HG02642 (cell line): ENCODE results near the gene LDLRAD3.
"Not testable (repeated sequence)": the region's sequence is repeated elsewhere in the genome, so short reads cannot be mapped to it uniquely, and the experiment has no call there.

Experiments
- ATAC-seq: cut with Tn5 transposase; IDR thresholded peaks from one replicate; pipeline ENCODE4 v1.9.1; 2021; ENCODE audit warnings: mild to moderate bottlenecking; ENCODE audit not compliant: unreplicated experiment, poor library complexity

Gene LDLRAD3

GRCh38 chr11:36189735-36190134, 245.9 kb downstream of the LDLRAD3 start:
- ATAC-seq: not testable (repeated sequence)

DNA sequence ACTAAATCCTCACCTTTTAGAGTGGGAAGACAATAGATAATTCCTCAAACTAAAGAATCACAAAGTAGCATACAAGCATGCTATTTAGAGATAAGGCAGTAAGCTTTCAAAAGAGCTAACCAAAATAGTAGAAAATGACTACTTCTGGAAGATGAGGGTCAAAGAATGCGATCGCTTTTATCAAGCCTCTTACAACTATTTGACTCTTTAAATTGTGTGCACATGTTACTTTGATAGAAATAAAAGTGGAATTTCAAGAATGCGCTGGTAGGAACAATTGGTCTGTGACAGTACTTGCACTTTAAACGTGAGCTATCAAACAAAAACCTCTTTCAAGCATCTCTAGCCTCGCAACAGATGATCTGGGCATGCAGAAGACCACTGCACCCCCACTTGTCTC, 248.1 kb downstream of the LDLRAD3 start:
- no peak for ATAC-seq

DNA sequence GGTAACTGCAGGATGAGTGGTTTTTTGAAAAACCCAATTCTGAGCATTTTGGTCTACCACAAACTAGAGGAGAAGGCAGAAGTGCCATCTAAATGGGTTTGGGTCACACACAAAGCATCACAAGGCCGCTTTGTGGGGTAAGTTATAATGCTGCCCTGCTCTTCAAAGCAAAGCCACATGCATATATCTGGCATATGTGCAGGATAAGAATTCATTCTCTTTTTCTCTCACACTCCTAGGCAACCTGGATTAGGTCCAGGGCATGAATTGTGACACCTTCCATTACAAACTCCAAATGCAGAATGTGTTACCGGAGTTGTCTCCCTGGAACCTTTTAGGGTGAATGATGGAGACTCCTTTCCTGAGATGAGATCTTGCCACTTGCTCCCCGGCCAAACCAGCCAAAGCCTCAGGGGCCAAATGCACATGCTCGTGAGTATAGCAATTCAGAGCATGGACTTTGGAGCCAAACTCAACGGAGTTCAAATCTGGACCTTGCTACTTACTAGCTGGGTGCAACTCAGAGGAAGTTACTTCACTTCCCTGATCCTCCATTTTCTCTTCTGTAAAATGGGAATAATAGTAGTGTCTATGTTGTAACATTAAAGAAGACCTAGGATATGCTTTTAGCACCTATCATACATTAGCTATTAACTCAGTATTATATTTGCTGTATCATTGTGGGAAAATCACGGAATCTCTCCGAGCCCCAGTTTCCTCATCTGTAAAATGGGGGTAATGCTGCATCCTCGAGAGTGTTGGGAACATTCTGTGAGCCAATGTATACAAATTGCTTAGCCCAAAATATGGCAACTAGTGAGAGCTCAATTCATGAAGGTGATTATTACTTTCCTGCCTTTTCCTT, 248.8 kb downstream of the LDLRAD3 start:
- ATAC-seq: no peak

DNA sequence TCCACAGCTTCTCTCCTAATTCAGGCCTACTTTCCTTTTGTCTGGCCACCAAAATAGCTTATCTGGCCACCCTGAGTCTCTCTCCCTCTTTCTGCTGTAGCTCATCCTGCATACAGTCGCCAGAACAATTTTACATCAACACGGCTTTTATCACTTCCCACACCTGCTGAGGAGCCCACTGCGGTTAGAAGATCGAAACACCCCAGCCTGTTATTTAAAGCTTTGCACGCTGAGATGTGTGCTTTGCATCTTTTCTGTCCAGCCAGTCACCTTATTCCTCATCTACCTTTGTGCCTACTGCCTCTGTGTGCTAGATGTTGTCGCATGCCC, 249.4 kb downstream of the LDLRAD3 start:
- no peak for ATAC-seq

DNA sequence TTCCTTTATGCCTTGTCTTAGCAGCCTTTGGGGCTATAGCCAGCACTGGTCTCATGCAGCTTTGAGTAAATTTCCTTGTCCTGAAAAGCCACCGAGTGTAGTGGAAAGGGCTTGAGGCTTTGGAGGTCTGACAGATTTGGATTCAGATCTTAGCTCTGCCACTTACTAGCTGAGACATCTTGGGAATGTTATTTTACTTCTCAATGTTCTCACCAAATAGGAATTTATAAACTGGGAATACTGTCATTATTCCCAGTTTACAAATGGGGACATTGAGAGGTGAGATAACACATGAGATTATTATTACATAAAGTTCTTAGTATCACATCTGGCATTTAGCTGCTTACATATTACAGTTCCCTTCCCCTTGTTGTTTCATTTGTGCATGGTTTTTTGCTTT, 249.9 kb downstream of the LDLRAD3 start:
- no peak for ATAC-seq

DNA sequence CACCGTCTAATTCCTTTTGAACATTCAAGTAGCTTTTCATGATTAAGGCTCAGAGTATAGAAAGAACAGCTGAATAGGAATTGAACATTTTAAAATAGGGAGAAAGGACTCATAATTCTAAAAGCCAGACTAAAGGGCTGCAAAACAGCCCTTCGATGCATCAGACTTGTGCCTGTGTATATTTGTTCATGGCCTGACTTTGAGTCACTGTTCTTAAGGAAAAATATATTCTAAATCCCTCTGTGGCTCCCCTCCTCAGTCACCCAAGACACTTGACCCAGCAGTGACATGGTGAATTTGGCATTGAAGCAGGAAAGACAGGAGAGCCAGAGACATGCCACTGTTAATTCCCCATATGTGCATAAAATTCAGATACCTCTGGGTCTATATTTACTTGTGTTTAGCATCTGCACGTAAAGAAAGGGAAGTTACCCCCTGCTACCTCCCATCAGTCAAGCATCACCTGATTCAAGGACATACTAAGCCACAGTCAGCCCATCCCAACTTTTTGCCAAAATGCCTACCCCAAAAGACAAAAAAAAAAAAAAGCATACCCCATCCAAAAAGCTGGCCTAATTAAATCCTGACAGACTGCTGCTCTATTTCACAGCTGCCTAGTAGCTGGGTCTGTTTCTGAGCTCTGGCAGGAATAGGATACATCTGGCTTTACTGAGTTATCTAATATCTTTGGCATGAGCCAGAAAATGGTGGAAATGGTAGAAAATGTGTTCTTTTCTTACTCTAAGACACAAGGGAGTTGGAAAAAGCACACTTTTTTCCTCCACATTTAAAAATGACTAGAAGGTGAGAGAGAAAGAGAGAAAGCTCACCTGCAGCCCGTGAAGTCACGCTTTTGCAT, 251.9 kb downstream of the LDLRAD3 start:
- ATAC-seq: no peak

DNA sequence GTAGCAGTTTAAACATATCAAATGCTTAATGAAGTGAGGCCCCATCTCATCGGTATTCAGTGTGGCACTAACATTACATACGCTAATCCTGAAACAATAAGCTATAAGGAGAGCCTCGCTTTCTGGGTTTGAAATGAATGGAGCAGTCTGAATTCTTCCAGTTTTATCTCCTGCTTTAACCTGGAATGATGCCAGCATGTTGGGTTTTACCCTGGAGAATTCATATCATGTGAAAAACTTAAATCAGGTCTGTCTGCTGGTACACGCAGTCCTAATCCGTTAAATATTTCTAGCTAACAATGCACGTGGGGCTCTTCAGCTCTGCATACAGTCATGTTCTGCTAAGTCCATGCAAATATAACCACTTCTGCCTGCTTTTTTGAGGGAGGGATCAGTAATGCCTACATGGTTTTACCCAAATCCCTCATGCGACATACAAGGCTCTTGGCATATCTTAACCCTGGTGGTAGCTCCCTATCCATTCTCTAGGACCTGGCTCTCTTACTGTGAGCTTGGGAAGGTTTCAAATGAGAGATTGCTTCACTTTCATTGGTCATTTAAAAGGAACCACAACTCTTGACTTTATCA, 252.6 kb downstream of the LDLRAD3 start:
- ATAC-seq: no peak

DNA sequence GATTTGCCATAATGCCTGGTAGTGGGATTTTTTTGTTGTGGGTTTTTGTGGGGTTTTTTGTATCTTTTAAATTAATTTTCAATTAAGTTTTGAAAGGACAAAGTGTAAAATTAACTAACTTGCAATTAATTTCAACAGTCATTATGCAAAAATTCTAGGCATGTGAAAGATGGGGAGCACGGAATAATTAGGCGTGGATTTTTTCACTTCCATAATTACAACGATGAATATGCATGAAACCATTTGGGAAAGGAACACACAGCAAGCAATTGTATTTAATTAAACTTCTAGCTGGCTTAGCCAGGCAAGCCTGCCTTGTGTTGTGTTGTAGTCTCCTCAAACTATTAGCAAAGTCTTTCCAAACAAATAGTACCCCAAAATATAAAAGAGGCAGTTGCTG, 257.5 kb downstream of the LDLRAD3 start:
- ATAC-seq: no peak

DNA sequence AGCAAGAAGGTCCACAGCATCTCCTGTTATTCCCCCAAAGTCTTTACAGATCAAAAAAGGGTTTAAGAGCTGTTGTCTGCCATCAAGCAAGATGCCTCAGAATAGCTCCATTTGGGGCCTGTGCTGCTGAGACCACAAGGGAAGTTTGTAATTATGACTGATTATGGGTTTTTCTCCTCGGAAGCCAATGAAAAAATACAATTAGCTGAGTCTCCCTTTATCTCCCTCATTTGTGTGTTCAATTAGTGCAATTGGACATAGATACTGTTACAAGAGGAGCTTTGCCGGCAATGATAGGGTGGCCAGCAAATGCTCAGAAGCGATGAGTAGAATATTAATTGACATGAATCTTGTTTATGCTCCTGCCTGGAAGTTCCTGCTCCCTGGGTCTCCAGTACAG, 261.7 kb downstream of the LDLRAD3 start:
- ATAC-seq: no peak

DNA sequence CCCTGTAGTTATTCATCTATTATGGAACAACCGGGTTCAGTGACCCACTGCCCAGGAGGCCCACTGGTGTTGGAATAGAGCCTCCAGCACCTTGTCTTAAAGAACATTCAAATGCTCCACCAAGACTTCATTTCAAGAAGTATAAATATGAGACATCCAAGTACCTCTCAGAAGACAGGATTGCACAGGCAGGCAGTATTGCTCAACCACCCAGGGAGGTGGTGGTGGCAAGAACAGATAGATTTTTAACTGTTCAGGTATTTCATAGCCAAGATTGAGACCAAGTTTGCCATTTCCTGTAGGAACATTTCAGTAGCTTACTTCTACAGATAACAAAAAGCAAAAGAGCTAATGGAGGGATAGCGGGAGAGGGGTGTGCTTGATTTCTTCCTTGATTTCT, 266.7 kb downstream of the LDLRAD3 start:
- no peak for ATAC-seq

DNA sequence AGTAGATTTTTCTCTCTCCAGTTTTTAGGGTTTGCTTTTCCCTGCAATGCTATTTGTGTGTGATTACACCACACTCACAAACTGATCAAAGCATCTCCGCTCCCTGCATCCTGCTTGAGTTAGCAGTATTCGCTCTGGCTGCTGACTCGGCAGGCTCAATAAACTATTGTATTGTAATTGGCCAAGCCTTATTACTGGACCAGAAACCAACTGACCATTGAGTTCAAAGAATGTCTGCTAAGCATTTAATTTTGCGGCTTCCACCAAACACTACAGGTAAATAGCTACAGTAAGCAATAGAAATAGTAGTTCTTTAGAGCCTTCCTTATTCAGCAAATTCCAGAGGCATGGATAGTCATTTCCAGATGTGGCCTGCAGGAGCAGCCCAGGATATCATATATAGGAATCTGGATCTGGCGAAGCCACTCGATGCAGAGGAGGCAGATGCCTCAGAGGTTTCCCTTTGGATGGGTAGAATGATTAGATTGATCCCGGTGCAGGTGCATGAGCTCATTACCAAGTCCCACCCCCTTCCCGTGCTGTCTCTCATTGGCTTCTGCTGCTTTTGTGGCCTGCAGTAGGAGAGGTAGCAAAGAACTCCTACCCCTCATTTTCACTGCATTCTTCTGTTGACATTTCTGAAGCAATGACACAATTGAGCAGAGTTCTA, 268.0 kb downstream of the LDLRAD3 start:
- no peak for ATAC-seq

DNA sequence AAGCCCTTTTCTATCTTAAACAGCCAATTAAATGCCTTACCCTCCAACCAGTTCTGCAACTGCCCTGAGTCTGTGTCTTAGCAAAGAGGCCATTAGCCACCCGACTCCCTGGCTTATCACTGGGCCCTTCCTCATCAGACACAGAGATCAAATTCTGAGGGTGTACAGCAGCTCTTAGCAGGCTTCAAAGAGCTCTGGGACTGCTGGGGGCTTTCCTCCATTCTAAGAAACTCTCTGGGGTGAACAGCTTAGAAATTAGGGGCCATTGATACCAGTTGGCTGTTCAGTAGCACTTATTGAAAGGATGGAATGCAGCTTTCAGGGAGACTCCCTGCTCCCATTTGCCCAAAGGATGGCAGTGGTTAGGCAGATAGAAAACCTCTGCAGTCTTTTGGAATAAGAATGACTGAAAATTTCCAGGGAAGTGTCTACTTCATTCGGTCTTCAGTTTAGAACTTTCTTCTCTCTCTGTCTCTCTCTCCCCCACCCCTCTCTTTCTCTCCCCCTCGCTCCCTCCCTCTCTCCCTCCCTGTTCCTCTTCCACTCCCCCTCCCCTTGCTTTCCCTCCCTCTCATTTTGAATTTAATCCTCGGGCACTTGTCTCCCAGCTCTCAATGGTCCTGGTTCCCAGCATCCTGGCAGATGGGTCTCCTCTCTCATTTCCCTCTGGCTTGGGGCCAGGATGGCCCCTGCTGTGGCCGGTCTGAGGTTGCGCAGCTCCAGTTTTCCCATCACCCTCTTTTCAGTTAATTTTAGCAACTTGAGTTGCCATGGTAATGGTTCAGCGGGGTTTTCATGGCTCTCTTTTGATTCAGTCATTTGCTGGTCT, 268.9 kb downstream of the LDLRAD3 start:
- ATAC-seq: no peak

- no peak for ATAC-seq
Measured at GRCh38 chr11:36213393-36213840, 269.6 kb downstream of the LDLRAD3 start.

DNA sequence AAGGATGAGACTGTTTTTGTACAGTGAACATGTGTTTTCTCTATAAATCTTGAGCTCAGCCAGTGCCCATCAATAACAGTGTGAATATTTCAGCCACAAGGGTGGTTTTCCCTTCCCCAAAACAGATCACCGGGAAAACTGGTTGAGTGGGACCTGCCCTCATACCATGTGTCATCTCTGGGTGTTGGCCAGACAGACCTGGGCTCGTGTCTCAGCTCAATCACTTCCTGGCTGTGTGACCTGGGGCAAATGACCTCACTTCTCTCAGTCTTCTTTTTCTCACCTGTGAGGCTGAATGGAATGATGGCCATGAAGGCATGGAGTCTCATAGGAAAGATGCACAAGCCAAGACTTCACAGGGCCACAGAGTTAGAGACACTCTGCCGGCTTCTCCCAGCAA, 270.6 kb downstream of the LDLRAD3 start:
- no peak for ATAC-seq

DNA sequence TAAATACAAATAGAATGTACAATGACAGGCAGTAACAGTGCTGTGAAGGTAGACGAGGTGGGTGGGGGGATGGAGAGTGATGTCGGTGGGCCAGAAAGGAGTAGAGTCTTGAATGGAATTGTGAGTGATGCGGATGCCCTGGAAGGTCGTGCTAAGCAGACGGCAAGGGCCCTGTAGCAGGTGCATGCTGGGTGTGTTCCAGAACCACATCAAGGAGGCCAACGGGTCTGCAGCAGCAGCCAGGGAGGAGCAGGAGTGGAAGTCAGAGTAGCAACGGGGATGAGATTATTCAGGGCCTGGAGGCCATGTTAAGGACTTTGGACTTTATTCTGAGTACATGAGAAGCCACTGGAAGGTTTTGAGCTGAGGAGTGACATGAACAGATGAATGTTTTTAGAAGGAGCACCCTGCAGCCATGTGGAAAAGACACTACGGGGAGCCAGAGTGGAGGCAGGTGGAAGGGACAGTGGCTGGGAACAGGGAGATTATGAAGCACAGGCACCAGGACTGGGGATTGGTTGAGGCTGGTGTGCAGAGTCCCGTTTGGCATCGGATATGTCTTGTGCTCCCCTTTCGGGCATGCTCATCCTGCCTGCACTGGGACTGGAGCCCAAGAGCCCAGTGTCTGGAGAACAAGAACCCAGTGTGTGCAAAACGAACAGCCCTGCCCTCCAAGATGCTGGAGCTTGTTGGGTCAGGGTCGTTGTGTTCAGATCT, 271.3 kb downstream of the LDLRAD3 start:
- ATAC-seq: no peak

GRCh38 chr11:36215693-36216060, 271.8 kb downstream of the LDLRAD3 start:
- no peak for ATAC-seq

DNA sequence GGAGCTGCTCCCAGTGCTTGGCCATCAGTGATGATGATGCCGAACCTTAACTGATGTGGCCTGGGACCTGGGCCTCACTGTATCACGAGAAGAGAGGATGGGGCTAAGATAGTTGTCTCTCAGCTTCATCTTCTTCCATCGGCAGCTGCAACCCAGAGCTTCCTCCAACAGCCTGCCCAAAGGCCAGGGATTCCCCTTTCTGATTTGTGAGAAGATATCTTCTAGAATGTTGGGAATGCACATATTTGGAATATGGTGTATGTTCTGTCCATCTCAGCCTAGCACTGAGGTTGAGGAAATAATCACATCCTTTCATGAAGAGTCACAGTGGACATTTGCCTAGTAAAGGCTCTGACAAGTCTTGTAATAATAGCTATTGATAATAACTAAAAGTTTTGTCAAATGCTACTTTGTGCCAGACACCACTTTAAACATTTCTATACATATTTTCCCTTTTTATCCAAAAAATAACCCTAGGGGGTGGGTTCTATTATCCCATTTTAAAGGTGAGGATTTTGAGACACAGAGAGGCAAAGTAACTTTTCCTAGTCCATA, 272.3 kb downstream of the LDLRAD3 start:
- ATAC-seq: no peak

- ATAC-seq: no peak
Measured at GRCh38 chr11:36218283-36218921, 274.5 kb downstream of the LDLRAD3 start.
